ENCODE results near the gene CEP95. TPM values are rescaled to one million over a fixed set of nuclear protein-coding genes. Genes with fewer than 3 reads are reported as not detected.

CEP95 gene
- polyA plus RNA-seq, 3 donors: 4.6 to 42.1 (median 5.0) TPM

DNA sequence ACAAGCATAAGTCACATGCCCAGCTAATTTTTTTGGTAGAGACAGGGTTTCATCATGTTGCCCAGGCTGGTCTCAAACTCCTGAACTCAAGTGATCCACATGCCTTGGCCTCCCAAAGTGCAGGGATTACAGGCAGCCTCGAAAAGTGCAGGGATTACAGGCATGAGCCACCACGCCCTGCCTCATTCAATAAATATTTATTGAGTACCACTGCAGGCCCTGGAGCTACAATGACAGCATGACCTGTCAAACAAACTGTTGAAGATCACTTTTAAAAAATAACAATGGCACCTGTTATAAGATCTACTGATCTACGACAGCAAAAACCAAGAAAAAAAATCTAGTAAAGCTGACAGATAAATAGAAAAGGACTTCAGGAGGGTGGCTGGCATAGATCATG, 76.3 kb downstream of the CEP95 start:
- H4K20me1 ChIP-seq (ENCODE audit: insufficient read depth, low read length): no peaks in the 10 kb centered on the region
- H3K4me1 ChIP-seq (ENCODE audit: control insufficient read depth in 1 of 2, insufficient read depth in 2 of 2, low read length in 2 of 2): no peaks in the 10 kb centered on the region
- intact Hi-C loops (cut with micrococcal nuclease): no loop called here
- no peaks in the 10 kb centered on the region for H3K79me2 ChIP-seq (ENCODE audit: insufficient read depth, low read length)
- H3K4me2 ChIP-seq (replicated peaks; ENCODE audit: extremely low read depth, low read length, poor library complexity, severe bottlenecking): no peak overlapping the region
- no peak overlapping the region for H3K27ac Mint-ChIP-seq
- peaks cover 48 to 52% of the 10 kb centered on the region in 2 donors for H3K36me3 Mint-ChIP-seq
- 100% methylated on average over 2 of the region's 3 CpGs for WGBS (ENCODE audit: insufficient coverage)
- H3K27ac ChIP-seq (ENCODE audit: low read depth in 1 of 2, low read length in 2 of 2): no peak overlapping the region
- peaks cover 1% of the 10 kb centered on the region for H3K4me1 Mint-ChIP-seq
- no peaks in the 10 kb centered on the region for H3K27me3 ChIP-seq (ENCODE audit: control insufficient read depth in 2 of 2, insufficient read depth in 2 of 2, low read length in 2 of 2)
- H3K4me3 ChIP-seq (replicated peaks in 1 of 3; ENCODE audit: low read depth in 2 of 3, low read length in 3 of 3): no peak overlapping the region
- TF ChIP-seq, protein P1, sequence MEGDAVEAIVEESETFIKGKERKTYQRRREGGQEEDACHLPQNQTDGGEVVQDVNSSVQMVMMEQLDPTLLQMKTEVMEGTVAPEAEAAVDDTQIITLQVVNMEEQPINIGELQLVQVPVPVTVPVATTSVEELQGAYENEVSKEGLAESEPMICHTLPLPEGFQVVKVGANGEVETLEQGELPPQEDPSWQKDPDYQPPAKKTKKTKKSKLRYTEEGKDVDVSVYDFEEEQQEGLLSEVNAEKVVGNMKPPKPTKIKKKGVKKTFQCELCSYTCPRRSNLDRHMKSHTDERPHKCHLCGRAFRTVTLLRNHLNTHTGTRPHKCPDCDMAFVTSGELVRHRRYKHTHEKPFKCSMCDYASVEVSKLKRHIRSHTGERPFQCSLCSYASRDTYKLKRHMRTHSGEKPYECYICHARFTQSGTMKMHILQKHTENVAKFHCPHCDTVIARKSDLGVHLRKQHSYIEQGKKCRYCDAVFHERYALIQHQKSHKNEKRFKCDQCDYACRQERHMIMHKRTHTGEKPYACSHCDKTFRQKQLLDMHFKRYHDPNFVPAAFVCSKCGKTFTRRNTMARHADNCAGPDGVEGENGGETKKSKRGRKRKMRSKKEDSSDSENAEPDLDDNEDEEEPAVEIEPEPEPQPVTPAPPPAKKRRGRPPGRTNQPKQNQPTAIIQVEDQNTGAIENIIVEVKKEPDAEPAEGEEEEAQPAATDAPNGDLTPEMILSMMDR (IDR thresholded peaks at IDR 0.05): no peak
- no peak overlapping the region for H2AFZ ChIP-seq (ENCODE audit: insufficient read depth, low read depth, low read length, poor library complexity, severe bottlenecking)
- H3K9me3 Mint-ChIP-seq: no peaks in the 10 kb centered on the region
- no peak for DNase-seq
- no peak overlapping the region for H3K9ac ChIP-seq (ENCODE audit: insufficient read depth, low read length, poor library complexity, severe bottlenecking)
- H3K9me3 ChIP-seq (replicated peaks in 1 of 2; ENCODE audit: control insufficient read depth in 1 of 2, insufficient read depth in 1 of 2, low read length in 2 of 2): no peaks in the 10 kb centered on the region
- H3K27me3 Mint-ChIP-seq (ENCODE audit: low read depth in 3 of 3): no peaks in the 10 kb centered on the region
- H3K36me3 ChIP-seq (replicated peaks in 1 of 2; ENCODE audit: control insufficient read depth in 1 of 2, insufficient read depth in 2 of 2, low read length in 2 of 2): peaks cover 52 to 81% of the 10 kb centered on the region in 2 donors
- H3K4me3 Mint-ChIP-seq: no peak overlapping the region

DNA sequence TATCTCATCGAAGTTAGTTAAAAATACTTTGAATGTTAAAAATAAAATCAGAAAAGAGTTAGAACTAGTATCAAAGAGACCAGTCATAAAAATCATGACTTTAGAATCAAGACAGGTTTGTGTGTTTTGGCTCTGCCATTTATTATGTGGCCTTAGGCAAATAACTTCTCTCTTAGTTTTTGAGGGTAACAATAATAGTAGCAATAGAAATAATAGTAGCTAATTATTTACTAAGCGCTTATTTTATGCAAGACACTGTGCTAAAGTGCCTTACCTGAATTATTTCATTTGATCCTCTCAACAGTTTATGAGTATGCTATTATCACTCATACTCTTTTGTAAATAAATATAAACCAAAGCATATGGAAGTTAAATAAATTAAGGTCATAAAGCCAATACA, 78.4 kb downstream of the CEP95 start:
- Mint-ChIP-seq H3K36me3 (peaks cover 42 to 53% of the 10 kb centered on the region in 2 donors), H3K4me1 (peaks cover 1% of the 10 kb centered on the region), H3K27ac (no peak overlapping the region), H3K4me3 (no peak overlapping the region), H3K9me3 (no peaks in the 10 kb centered on the region), H3K27me3 (ENCODE audit: low read depth in 3 of 3) (no peaks in the 10 kb centered on the region)
- Histone ChIP-seq H3K4me3 (replicated peaks in 1 of 3; ENCODE audit: low read depth in 2 of 3, low read length in 3 of 3) (no peak overlapping the region), H3K27me3 (ENCODE audit: control insufficient read depth in 2 of 2, insufficient read depth in 2 of 2, low read length in 2 of 2) (no peaks in the 10 kb centered on the region), H3K9me3 (replicated peaks in 1 of 2; ENCODE audit: control insufficient read depth in 1 of 2, insufficient read depth in 1 of 2, low read length in 2 of 2) (no peaks in the 10 kb centered on the region), H4K20me1 (ENCODE audit: insufficient read depth, low read length) (no peaks in the 10 kb centered on the region), H3K79me2 (ENCODE audit: insufficient read depth, low read length) (no peaks in the 10 kb centered on the region), H2AFZ (ENCODE audit: insufficient read depth, low read depth, low read length, poor library complexity, severe bottlenecking) (no peak overlapping the region), H3K4me2 (replicated peaks; ENCODE audit: extremely low read depth, low read length, poor library complexity, severe bottlenecking) (no peak overlapping the region), H3K4me1 (ENCODE audit: control insufficient read depth in 1 of 2, insufficient read depth in 2 of 2, low read length in 2 of 2) (no peaks in the 10 kb centered on the region), H3K9ac (ENCODE audit: insufficient read depth, low read length, poor library complexity, severe bottlenecking) (no peak overlapping the region), H3K27ac (ENCODE audit: low read depth in 1 of 2, low read length in 2 of 2) (no peak overlapping the region), H3K36me3 (replicated peaks in 1 of 2; ENCODE audit: control insufficient read depth in 1 of 2, insufficient read depth in 2 of 2, low read length in 2 of 2) (peaks cover 39 to 77% of the 10 kb centered on the region in 2 donors)
- TF ChIP-seq, protein P1 (IDR thresholded peaks at IDR 0.05): no peak
- DNase-seq: no peak
- intact Hi-C loops (cut with micrococcal nuclease): no loop called here
- WGBS (ENCODE audit: insufficient coverage): no CpG with 5 or more reads among the region's 2 CpGs

Small RNA genes within 50 kb of the gene (small RNA-seq; reads per million reads assigned to genes)
- not detected for gene AC009994.1 (ENCODE audit: insufficient read length, low read depth)
- gene ATP5MFP4 (ENCODE audit: insufficient read length, low read depth): not detected

Other genes with a start within 250 kb of the CEP95 start
- gene TEX2, start 243.7 kb upstream of the CEP95 start, polyA plus RNA-seq: 1 to 10 TPM; 6.5 to 8.7 (median 7.8) TPM
- 100 to 1,000 TPM; 203 to 342 (median 205) TPM for gene PECAM1, start 116.1 kb upstream of the CEP95 start, polyA plus RNA-seq
- 10 to 100 TPM; 72.0 to 95.2 (median 81.7) TPM for gene MILR1, start 57.9 kb upstream of the CEP95 start, polyA plus RNA-seq
- 10 to 100 TPM in 1 of 3 donors, 1 to 10 TPM in 1, under 1 TPM in 1; 0.85 to 15.8 (median 1.7) TPM for gene POLG2, start 9.9 kb upstream of the CEP95 start, polyA plus RNA-seq
- gene DDX5, start 688 bp upstream of the CEP95 start, polyA plus RNA-seq: 1,000 to 10,000 TPM in 1 of 3 donors, 100 to 1,000 TPM in 2; 642 to 2,061 (median 777) TPM
- 10 to 100 TPM in 1 of 3 donors, 1 to 10 TPM in 2; 2.2 to 12.9 (median 4.5) TPM for gene SMURF2, start 155.3 kb downstream of the CEP95 start, polyA plus RNA-seq

Measured in CD14-positive monocyte (primary cell).